Measurements from ENCODE around the gene HOXC6. TPM values are rescaled to one million over a fixed set of nuclear protein-coding genes. Genes with fewer than 3 reads are reported as not detected.

Gene HOXC6
- polyA plus RNA-seq, 1 experiment = 0.02 TPM

- ChIA-PET POLR2A (no interaction called here), CTCF (interaction anchor here (0.7 to 3.5 kb wide), 3 partner anchors 8 to 217 kb away, joined by 3 to 16 read pairs (median 4); no protein-coding TSS in a partner anchor)
- H3K9me3 ChIP-seq (ENCODE audit: control insufficient read depth, insufficient read depth, low read length) = peaks cover 13% of the 10 kb centered on the region; the same call in 1 of the 2 replicates
- DNase-seq (ENCODE audit: low read depth, low spot score) = no peak
- TF ChIP-seq, protein P1, sequence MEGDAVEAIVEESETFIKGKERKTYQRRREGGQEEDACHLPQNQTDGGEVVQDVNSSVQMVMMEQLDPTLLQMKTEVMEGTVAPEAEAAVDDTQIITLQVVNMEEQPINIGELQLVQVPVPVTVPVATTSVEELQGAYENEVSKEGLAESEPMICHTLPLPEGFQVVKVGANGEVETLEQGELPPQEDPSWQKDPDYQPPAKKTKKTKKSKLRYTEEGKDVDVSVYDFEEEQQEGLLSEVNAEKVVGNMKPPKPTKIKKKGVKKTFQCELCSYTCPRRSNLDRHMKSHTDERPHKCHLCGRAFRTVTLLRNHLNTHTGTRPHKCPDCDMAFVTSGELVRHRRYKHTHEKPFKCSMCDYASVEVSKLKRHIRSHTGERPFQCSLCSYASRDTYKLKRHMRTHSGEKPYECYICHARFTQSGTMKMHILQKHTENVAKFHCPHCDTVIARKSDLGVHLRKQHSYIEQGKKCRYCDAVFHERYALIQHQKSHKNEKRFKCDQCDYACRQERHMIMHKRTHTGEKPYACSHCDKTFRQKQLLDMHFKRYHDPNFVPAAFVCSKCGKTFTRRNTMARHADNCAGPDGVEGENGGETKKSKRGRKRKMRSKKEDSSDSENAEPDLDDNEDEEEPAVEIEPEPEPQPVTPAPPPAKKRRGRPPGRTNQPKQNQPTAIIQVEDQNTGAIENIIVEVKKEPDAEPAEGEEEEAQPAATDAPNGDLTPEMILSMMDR (IDR thresholded peaks at IDR 0.05; ENCODE audit: low read depth, low read length) = no peak
- H3K4me3 ChIP-seq (ENCODE audit: low read depth, low read length) = no peak overlapping the region
- H3K27ac ChIP-seq (ENCODE audit: low read depth, low read length) = no peak overlapping the region
- peaks cover 98% of the 10 kb centered on the region for H3K27me3 ChIP-seq (ENCODE audit: control insufficient read depth, insufficient read depth, low read length)
Measured at GRCh38 chr12:53997204-53998109, 30.8 kb upstream of the HOXC6 start.

GRCh38 chr12:53998110-53998899 is 29.9 kb upstream of the HOXC6 start:
- Histone ChIP-seq H3K4me3 (ENCODE audit: low read depth, low read length) (no peak overlapping the region), H3K27me3 (ENCODE audit: control insufficient read depth, insufficient read depth, low read length) (peaks cover 98% of the 10 kb centered on the region), H3K27ac (ENCODE audit: low read depth, low read length) (no peak overlapping the region), H3K9me3 (ENCODE audit: control insufficient read depth, insufficient read depth, low read length) (peaks cover 13% of the 10 kb centered on the region; the same call in 1 of the 2 replicates)
- ChIA-PET POLR2A (no interaction called here), CTCF (interaction anchor here (1.6 to 3.5 kb wide), 2 partner anchors 203 to 216 kb away, joined by 4 to 16 read pairs; no protein-coding TSS in a partner anchor)
- no peak for DNase-seq (ENCODE audit: low read depth, low spot score)
- TF ChIP-seq, protein P1 (IDR thresholded peaks at IDR 0.05; ENCODE audit: low read depth, low read length) = no peak

DNA sequence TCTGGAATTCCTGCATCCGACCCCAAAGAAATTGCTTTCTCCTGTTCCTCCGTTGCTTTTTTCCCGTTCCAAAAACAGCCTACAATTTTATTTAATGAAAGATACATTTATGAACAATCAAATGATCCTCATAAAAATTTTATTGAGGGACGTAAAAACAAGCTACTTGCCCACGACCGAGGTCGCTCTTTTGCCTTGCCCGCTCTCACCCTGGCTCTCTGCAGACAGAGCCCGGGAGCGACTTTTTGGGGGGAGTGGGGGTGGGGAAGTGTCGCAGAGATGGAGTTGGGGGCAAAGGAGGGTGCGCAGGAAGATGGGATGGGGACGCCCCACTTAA is 29.4 kb upstream of the HOXC6 start:
- TF ChIP-seq, protein P1 (IDR thresholded peaks at IDR 0.05; ENCODE audit: low read depth, low read length) = no peak
- Histone ChIP-seq H3K9me3 (ENCODE audit: control insufficient read depth, insufficient read depth, low read length) (peaks cover 13% of the 10 kb centered on the region; the same call in 1 of the 2 replicates), H3K27ac (ENCODE audit: low read depth, low read length) (no peak overlapping the region), H3K4me3 (ENCODE audit: low read depth, low read length) (no peak overlapping the region), H3K27me3 (ENCODE audit: control insufficient read depth, insufficient read depth, low read length) (peaks cover 98% of the 10 kb centered on the region)
- POLR2A ChIA-PET = no interaction called here
- no peak for DNase-seq (ENCODE audit: low read depth, low spot score)
- CTCF ChIA-PET = interaction anchor here (0.6 to 3.5 kb wide), 4 partner anchors 203 to 254 kb away, joined by 3 to 16 read pairs (median 4); no protein-coding TSS in a partner anchor

- Histone ChIP-seq H3K4me3 (ENCODE audit: low read depth, low read length) (no peak overlapping the region), H3K27ac (ENCODE audit: low read depth, low read length) (no peak overlapping the region), H3K27me3 (ENCODE audit: control insufficient read depth, insufficient read depth, low read length) (peaks cover 98% of the 10 kb centered on the region), H3K9me3 (ENCODE audit: control insufficient read depth, insufficient read depth, low read length) (peaks cover 12% of the 10 kb centered on the region; the same call in 1 of the 2 replicates)
- TF ChIP-seq, protein P1 (IDR thresholded peaks at IDR 0.05; ENCODE audit: low read depth, low read length) = no peak
- ChIA-PET CTCF (interaction anchor here (0.6 to 3.5 kb wide), 5 partner anchors 193 to 255 kb away, joined by 3 to 16 read pairs (median 4); no protein-coding TSS in a partner anchor), POLR2A (interaction anchor here (0.6 to 0.9 kb wide), 2 partner anchors 12 to 59 kb away, joined by 3 to 4 read pairs; no protein-coding TSS in a partner anchor)
- no peak for DNase-seq (ENCODE audit: low read depth, low spot score)
Measured at GRCh38 chr12:53999559-54000115, 28.6 kb upstream of the HOXC6 start.

Measured in AG04450 (cell line).